BE2C (cell line): Measurements from ENCODE around the gene TBX4.

ENCODE experiments used
- DNase-seq: peaks from one replicate; pipeline ENCODE4 v3.0.0-alpha.2; 2020
- H3K27me3 ChIP-seq: fragments of 250-450 bp; sonication (Bioruptor Pico); 2 replicates; pipeline ENCODE4 v1.5.1; 2020; ENCODE audit warnings: mild to moderate bottlenecking
- H3K36me3 ChIP-seq: fragments of 250-450 bp; sonication (Bioruptor Pico); 2 replicates; pipeline ENCODE4 v1.5.1; 2020; ENCODE audit warnings: mild to moderate bottlenecking
- H3K4me1 ChIP-seq: fragments of 250-450 bp; sonication (Bioruptor Pico); 2 replicates; pipeline ENCODE4 v1.5.1; 2020
- H3K4me3 ChIP-seq: 2 replicates; pipeline ENCODE4 v1.5.1; 2011; ENCODE audit warnings: low read depth, low read length
- H3K9me3 ChIP-seq: fragments of 250-450 bp; sonication (Bioruptor Pico); 2 replicates; pipeline ENCODE4 v1.5.1; 2020
- TF ChIP-seq, protein P1 (sequence below): IDR thresholded peaks from 2 replicates; pipeline ENCODE4 v1.5.1; 2012; ENCODE audit warnings: mild to moderate bottlenecking, low read depth, low read length

The TBX4 gene

DNA sequence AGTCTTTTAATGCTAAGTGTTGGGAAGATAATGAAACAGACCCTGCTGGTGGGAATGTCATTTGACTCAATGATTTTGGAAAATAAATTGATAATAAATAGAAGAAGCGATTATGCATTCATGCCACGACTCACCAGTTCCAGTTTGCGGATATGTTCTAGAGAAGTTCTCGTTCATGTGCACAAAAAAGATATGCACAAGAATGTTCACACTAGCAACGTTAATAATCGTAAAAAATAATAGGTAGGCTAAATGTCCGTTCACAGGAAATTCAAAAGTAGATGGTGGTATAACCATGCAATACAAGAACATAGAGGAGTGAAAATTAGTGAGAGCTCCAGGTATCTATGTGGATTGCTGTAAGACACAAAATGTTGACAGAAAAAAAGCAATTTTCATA is 79.0 kb downstream of the TBX4 start:
- H3K4me3 ChIP-seq: no peak overlapping the region
- no peaks in the 10 kb centered on the region for H3K27me3 ChIP-seq
- DNase-seq: no peak
- TF ChIP-seq, protein P1, sequence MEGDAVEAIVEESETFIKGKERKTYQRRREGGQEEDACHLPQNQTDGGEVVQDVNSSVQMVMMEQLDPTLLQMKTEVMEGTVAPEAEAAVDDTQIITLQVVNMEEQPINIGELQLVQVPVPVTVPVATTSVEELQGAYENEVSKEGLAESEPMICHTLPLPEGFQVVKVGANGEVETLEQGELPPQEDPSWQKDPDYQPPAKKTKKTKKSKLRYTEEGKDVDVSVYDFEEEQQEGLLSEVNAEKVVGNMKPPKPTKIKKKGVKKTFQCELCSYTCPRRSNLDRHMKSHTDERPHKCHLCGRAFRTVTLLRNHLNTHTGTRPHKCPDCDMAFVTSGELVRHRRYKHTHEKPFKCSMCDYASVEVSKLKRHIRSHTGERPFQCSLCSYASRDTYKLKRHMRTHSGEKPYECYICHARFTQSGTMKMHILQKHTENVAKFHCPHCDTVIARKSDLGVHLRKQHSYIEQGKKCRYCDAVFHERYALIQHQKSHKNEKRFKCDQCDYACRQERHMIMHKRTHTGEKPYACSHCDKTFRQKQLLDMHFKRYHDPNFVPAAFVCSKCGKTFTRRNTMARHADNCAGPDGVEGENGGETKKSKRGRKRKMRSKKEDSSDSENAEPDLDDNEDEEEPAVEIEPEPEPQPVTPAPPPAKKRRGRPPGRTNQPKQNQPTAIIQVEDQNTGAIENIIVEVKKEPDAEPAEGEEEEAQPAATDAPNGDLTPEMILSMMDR: no peak
- no peaks in the 10 kb centered on the region for H3K9me3 ChIP-seq
- no peaks in the 10 kb centered on the region for H3K36me3 ChIP-seq
- H3K4me1 ChIP-seq: no peaks in the 10 kb centered on the region

DNA sequence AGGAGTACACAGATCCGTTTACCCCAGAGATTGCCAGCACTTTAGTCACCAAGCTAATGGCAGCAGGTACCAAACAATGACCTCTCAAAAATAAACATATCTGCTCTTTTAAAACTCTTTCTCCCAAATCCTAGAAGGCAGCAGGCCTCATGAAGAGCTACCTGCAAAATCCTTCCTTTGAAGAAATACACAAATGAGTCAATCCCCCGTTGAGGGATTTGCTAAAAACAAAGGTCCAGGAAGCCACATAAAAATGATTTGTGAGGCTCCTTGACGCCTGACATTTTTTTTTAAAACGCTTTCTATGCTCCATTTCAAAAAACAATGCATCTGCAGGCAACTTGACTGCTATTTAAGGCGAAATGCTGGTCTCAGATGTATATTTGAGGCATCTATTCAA is 80.6 kb downstream of the TBX4 start:
- H3K27me3 ChIP-seq: no peaks in the 10 kb centered on the region
- no peaks in the 10 kb centered on the region for H3K9me3 ChIP-seq
- no peak overlapping the region for H3K4me3 ChIP-seq
- H3K4me1 ChIP-seq: no peaks in the 10 kb centered on the region; the same call in 1 of the 2 replicates
- TF ChIP-seq, protein P1: no peak
- no peak for DNase-seq
- H3K36me3 ChIP-seq: no peaks in the 10 kb centered on the region

DNA sequence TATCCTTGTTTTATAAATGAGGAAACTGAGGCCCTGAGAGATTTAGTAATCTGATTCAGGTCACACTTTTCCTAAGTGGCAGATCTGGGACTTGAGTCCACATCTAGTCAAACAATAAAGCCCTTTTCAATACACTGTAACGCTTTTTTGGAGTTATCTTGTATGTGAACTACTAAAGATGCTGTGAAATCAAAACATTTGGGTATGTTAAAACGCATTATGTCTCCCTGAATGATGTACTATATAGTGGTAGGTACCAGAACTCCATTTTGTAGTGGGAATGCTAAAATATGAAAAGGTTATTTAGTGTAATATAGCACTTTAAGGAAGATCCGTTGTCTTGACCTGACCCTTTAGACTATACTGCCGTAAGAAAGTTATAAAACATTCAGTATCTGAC is 81.6 kb downstream of the TBX4 start:
- no peak for DNase-seq
- H3K36me3 ChIP-seq: no peaks in the 10 kb centered on the region
- H3K27me3 ChIP-seq: no peaks in the 10 kb centered on the region
- no peaks in the 10 kb centered on the region for H3K9me3 ChIP-seq
- H3K4me3 ChIP-seq: no peak overlapping the region
- no peaks in the 10 kb centered on the region; the same call in 1 of the 2 replicates for H3K4me1 ChIP-seq
- TF ChIP-seq, protein P1: no peak

DNA sequence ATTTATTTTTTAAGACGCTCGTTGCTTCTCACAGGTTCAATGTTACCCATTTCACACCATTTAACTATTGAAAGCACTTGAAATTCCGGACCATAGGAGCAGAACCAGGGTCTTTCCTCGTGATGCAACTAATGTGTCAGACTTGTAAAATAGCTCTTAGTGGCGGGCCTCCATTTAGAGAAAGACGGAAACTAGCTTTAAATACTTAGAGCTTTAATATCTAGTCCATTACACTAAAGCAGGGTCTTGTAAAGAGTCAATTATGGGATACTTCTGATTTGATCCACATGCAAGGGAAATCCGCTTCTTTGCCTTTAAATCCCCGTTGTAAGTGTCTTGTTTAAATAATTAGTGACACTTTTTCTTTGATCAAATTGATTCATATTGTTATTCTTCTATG is 82.2 kb downstream of the TBX4 start:
- TF ChIP-seq, protein P1: no peak
- no peak overlapping the region for H3K4me3 ChIP-seq
- H3K27me3 ChIP-seq: no peaks in the 10 kb centered on the region

More for the DNA sequence above, 82.2 kb downstream of the TBX4 start:
- DNase-seq: no peak
- no peaks in the 10 kb centered on the region for H3K9me3 ChIP-seq
- no peaks in the 10 kb centered on the region; the same call in 1 of the 2 replicates for H3K4me1 ChIP-seq
- no peaks in the 10 kb centered on the region for H3K36me3 ChIP-seq
